ENCODE data around the gene SDSL. TPM values are rescaled to one million over a fixed set of nuclear protein-coding genes. Genes with fewer than 3 reads are reported as not detected.
A peak's percentile ranks its signal among the peaks of the same experiment; 100 is the strongest.

The SDSL gene
- total and polyA plus RNA-seq, 9 donors: 0.53 to 3.3 (median 1.3) TPM

- Histone ChIP-seq H3K27ac (ENCODE audit: low read length) (no peak overlapping the region), H3K27me3 (ENCODE audit: control insufficient read depth, insufficient read depth, low read length) (peaks cover 6% of the 10 kb centered on the region), H3K9me3 (replicated peaks; ENCODE audit: control insufficient read depth, low read depth, low read length) (no peaks in the 10 kb centered on the region), H3K4me3 (ENCODE audit: low read length) (no peak overlapping the region), H3K4me1 (ENCODE audit: control insufficient read depth, insufficient read depth, low read length) (no peaks in the 10 kb centered on the region), H3K36me3 (ENCODE audit: control insufficient read depth, insufficient read depth, low read length) (no peaks in the 10 kb centered on the region)
- no peak for DNase-seq
- whole genome bisulfite sequencing (ENCODE audit: insufficient coverage): 92% methylated on average over 3 of the region's 6 CpGs
Measured at GRCh38 chr12:113436993-113437728, 15.0 kb downstream of the SDSL start.

DNA sequence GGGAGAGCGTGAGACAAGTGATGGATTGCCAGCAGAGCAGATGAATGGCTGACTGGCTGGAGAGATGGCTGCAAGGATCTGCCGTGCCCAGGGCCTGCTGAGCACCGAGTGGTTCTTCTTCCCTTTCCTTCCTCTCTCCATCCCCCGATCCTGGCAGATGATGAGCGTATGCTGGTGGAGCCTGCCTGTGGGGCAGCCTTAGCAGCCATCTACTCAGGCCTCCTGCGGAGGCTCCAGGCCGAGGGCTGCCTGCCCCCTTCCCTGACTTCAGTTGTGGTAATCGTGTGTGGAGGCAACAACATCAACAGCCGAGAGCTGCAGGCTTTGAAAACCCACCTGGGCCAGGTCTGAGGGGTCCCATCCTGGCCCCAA lies 15.5 kb downstream of the SDSL start:
- H3K4me3 ChIP-seq (ENCODE audit: low read length): no peak overlapping the region
- H3K36me3 ChIP-seq (ENCODE audit: control insufficient read depth, insufficient read depth, low read length): no peaks in the 10 kb centered on the region
- no peaks in the 10 kb centered on the region for H3K4me1 ChIP-seq (ENCODE audit: control insufficient read depth, insufficient read depth, low read length)
- 69% methylated on average over 8 of the region's 9 CpGs for WGBS (ENCODE audit: insufficient coverage)
- no peak for DNase-seq
- H3K27ac ChIP-seq (ENCODE audit: low read length): no peak overlapping the region
- no peaks in the 10 kb centered on the region for H3K9me3 ChIP-seq (replicated peaks; ENCODE audit: control insufficient read depth, low read depth, low read length)
- H3K27me3 ChIP-seq (ENCODE audit: control insufficient read depth, insufficient read depth, low read length): peaks cover 6% of the 10 kb centered on the region

GRCh38 chr12:113438523-113439300 lies 16.5 kb downstream of the SDSL start:
- WGBS (ENCODE audit: insufficient coverage): 78% methylated on average over 4 of the region's 4 CpGs
- Histone ChIP-seq H3K9me3 (replicated peaks; ENCODE audit: control insufficient read depth, low read depth, low read length) (no peaks in the 10 kb centered on the region), H3K27ac (ENCODE audit: low read length) (no peak overlapping the region), H3K27me3 (ENCODE audit: control insufficient read depth, insufficient read depth, low read length) (peaks cover 8% of the 10 kb centered on the region), H3K4me1 (ENCODE audit: control insufficient read depth, insufficient read depth, low read length) (no peaks in the 10 kb centered on the region), H3K36me3 (ENCODE audit: control insufficient read depth, insufficient read depth, low read length) (no peaks in the 10 kb centered on the region), H3K4me3 (ENCODE audit: low read length) (no peak overlapping the region)
- no peak for DNase-seq

GRCh38 chr12:113439301-113439597 lies 17.1 kb downstream of the SDSL start:
- WGBS (ENCODE audit: insufficient coverage): 0% methylated on average over 2 of the region's 4 CpGs
- H3K9me3 ChIP-seq (replicated peaks; ENCODE audit: control insufficient read depth, low read depth, low read length): no peaks in the 10 kb centered on the region
- H3K27me3 ChIP-seq (ENCODE audit: control insufficient read depth, insufficient read depth, low read length): peaks cover 8% of the 10 kb centered on the region
- H3K4me3 ChIP-seq (ENCODE audit: low read length): no peak overlapping the region
- DNase-seq: no peak
- no peaks in the 10 kb centered on the region for H3K36me3 ChIP-seq (ENCODE audit: control insufficient read depth, insufficient read depth, low read length)
- no peak overlapping the region for H3K27ac ChIP-seq (ENCODE audit: low read length)
- no peaks in the 10 kb centered on the region for H3K4me1 ChIP-seq (ENCODE audit: control insufficient read depth, insufficient read depth, low read length)

DNA sequence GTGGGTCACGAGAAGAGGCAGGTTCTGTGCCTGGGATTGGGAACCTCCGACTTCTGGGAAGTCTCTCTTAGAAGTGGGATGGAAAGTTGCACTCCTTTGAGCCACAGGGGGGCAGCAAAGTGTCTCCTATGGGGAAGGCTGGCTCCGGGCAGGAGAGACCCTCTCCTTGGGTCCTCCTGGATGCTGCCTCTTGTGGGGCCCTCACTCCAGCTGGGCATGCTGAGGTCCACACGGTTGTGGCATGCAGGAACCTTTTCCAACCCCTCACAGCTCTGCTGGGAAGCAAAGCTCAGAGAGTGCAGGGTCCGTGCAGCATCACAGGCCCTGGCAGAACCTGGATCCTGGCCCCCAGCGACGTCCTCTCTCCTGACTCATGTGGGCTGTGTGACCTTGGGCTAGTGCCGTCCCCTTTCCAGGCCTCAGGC lies 17.4 kb downstream of the SDSL start:
- Histone ChIP-seq H3K27ac (ENCODE audit: low read length) (no peak overlapping the region), H3K4me3 (ENCODE audit: low read length) (no peak overlapping the region), H3K9me3 (replicated peaks; ENCODE audit: control insufficient read depth, low read depth, low read length) (no peaks in the 10 kb centered on the region), H3K27me3 (ENCODE audit: control insufficient read depth, insufficient read depth, low read length) (peaks cover 8% of the 10 kb centered on the region), H3K36me3 (ENCODE audit: control insufficient read depth, insufficient read depth, low read length) (no peaks in the 10 kb centered on the region), H3K4me1 (ENCODE audit: control insufficient read depth, insufficient read depth, low read length) (no peaks in the 10 kb centered on the region)
- peak; percentile 26 for DNase-seq
- WGBS (ENCODE audit: insufficient coverage): 30% methylated on average over 7 of the region's 8 CpGs

GRCh38 chr12:113440336-113440735 lies 18.2 kb downstream of the SDSL start:
- Histone ChIP-seq H3K27ac (ENCODE audit: low read length) (no peak overlapping the region), H3K9me3 (replicated peaks; ENCODE audit: control insufficient read depth, low read depth, low read length) (no peaks in the 10 kb centered on the region), H3K27me3 (ENCODE audit: control insufficient read depth, insufficient read depth, low read length) (peaks cover 11% of the 10 kb centered on the region), H3K4me3 (ENCODE audit: low read length) (no peak overlapping the region), H3K36me3 (ENCODE audit: control insufficient read depth, insufficient read depth, low read length) (no peaks in the 10 kb centered on the region), H3K4me1 (ENCODE audit: control insufficient read depth, insufficient read depth, low read length) (no peaks in the 10 kb centered on the region)
- DNase-seq: no peak
- WGBS (ENCODE audit: insufficient coverage): 65% methylated on average over 6 of the region's 7 CpGs

DNA sequence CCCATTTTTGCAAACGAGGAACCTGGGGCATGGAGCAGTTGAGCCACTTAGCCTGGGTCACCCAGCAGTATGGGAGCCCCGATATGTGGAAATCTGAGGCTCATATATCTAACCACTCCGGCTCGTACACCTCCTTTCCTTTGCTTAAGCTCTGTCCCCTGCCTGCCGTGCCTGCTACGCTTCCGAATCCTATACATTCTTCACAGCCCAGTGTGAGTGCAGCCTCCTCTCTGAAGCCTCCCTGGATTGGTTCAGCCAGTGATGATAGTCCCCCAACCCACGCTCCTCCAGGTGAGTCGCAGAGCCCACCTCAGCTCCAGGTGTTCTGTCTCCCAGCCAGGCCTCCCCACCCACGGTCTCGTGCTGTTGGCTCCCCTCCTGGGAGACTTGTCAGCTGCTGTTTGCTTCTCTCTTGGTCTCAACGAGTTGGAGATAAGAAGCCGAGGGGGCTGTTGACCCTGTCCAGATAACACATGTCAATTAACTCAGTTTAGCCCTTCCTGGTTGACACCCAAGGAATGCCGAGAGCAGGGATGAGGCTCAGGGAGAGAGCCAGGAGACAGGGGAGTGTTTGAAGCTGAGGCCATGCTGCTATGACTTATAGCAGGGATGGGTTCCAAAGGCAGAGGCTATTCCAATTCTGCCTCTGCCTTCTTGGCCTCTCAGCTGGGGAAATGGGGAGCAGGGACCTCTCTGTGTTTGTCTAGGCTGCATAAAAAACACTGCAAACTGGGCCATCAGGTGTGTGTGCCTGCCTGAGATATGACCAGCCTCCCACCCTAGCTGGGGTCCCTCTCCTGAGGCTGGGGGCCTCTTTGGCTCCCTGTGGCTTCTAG lies 19.0 kb downstream of the SDSL start:
- Histone ChIP-seq H3K4me1 (ENCODE audit: control insufficient read depth, insufficient read depth, low read length) (no peaks in the 10 kb centered on the region), H3K36me3 (ENCODE audit: control insufficient read depth, insufficient read depth, low read length) (no peaks in the 10 kb centered on the region), H3K27me3 (ENCODE audit: control insufficient read depth, insufficient read depth, low read length) (peaks cover 11% of the 10 kb centered on the region), H3K9me3 (replicated peaks; ENCODE audit: control insufficient read depth, low read depth, low read length) (no peaks in the 10 kb centered on the region), H3K4me3 (ENCODE audit: low read length) (no peak overlapping the region), H3K27ac (ENCODE audit: low read length) (no peak overlapping the region)
- WGBS (ENCODE audit: insufficient coverage): 60% methylated on average over 9 of the region's 14 CpGs
- DNase-seq: no peak

DNA sequence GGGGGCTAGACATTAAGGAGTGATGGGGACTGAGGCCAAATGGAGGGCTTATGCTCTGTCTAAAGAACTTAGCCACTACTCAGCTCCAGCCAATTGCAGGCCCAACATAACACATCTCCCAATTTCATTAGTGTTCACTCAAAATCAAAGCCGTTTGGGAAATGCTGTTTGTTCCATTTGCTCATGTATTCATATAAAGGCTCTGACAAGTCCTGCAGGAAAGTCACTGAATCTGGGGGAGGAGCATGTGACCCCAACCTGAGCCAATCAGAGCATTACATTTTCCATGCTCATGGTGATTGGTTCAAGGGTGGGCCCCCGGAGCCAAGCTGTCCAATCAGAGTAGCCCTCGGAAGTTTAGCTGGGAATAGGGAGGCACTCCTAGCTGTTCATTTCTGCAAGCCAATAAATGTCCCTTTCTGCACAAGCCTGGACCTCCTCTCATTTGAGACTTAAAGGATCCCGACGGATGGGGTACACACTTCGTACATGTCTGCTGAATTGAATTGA lies 20.9 kb downstream of the SDSL start:
- WGBS (ENCODE audit: insufficient coverage): 89% methylated on average over 4 of the region's 6 CpGs

DNA sequence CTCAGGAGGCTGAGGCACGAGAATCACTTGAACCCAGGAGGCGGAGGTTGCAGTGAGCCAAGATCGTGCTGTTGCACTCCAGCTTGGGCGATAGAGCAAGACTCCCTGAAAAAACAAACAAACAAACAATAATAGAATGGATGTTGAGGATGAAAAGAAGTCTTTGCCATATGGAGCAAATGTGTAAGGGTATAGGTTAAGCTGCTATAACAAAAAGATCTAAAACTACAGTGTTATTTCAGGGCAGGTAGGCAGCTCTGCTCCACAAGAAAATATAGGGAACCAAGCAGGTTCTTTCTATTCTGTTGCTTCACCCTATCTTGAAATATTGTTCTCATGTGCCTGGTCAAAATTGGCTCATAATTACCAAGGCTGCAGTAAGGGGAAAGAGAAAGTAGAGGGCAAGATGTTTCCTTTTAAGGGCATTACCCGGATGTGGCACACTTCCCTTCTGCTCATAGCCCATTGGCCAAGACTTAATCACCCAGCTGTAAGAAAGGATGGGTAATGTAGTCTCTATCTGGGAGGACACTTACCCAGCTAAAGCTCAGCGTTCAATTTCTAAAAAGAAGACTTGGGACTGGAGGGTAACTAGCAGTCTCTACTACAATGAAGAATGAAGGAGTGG lies 23.5 kb downstream of the SDSL start:
- Histone ChIP-seq H3K4me1 (ENCODE audit: control insufficient read depth, insufficient read depth, low read length) (no peaks in the 10 kb centered on the region), H3K4me3 (ENCODE audit: low read length) (no peak overlapping the region), H3K36me3 (ENCODE audit: control insufficient read depth, insufficient read depth, low read length) (no peaks in the 10 kb centered on the region), H3K27ac (ENCODE audit: low read length) (no peak overlapping the region), H3K9me3 (replicated peaks; ENCODE audit: control insufficient read depth, low read depth, low read length) (no peaks in the 10 kb centered on the region), H3K27me3 (ENCODE audit: control insufficient read depth, insufficient read depth, low read length) (peaks cover 12% of the 10 kb centered on the region)
- WGBS (ENCODE audit: insufficient coverage): 93% methylated on average over 3 of the region's 6 CpGs
- no peak for DNase-seq

More for the DNA sequence above, 20.9 kb downstream of the SDSL start:
- no peaks in the 10 kb centered on the region for H3K36me3 ChIP-seq (ENCODE audit: control insufficient read depth, insufficient read depth, low read length)
- H3K4me1 ChIP-seq (ENCODE audit: control insufficient read depth, insufficient read depth, low read length): no peaks in the 10 kb centered on the region
- H3K27me3 ChIP-seq (ENCODE audit: control insufficient read depth, insufficient read depth, low read length): peaks cover 13% of the 10 kb centered on the region
- no peak overlapping the region for H3K4me3 ChIP-seq (ENCODE audit: low read length)
- H3K27ac ChIP-seq (ENCODE audit: low read length): no peak overlapping the region
- no peaks in the 10 kb centered on the region for H3K9me3 ChIP-seq (replicated peaks; ENCODE audit: control insufficient read depth, low read depth, low read length)
- DNase-seq: no peak

All from muscle of leg (tissue), 11 donors.